K562 (cell line): Measurements from ENCODE around the gene ZNF672. TPM values are rescaled to one million over a fixed set of nuclear protein-coding genes. Genes with fewer than 3 reads are reported as not detected.
A peak's percentile ranks its signal among the peaks of the same experiment; 100 is the strongest.

ENCODE experiments used
- ADNP ChIP-seq: fragments of 200-800 bp; sonication (Bioruptor generic); IDR thresholded peaks from 2 replicates; pipeline ENCODE4 v1.6.1; 2016; ENCODE audit warnings: missing genetic modification characterization, missing compliant biosample characterization
- ATF4 ChIP-seq: fragments of 450-650 bp; formaldehyde crosslinking; IDR thresholded peaks from 2 replicates; pipeline ENCODE4 v1.4.0; 2022; ENCODE audit warnings: mild to moderate bottlenecking, moderate library complexity
- CREBBP ChIP-seq: IDR thresholded peaks from one replicate; pipeline ENCODE4 v1.6.1; 2012; ENCODE audit warnings: low read depth, mild to moderate bottlenecking, control low read depth, inconsistent platforms, low read length
- GABPA ChIP-seq: fragments of 200-800 bp; sonication (Bioruptor generic); conservative IDR thresholded peaks from 2 replicates; pipeline ENCODE4 v1.6.1; 2016; ENCODE audit warnings: low read depth, missing genetic modification characterization, missing compliant biosample characterization
- HEY1 ChIP-seq: fragments of 250-450 bp; sonication (Bioruptor Pico); IDR thresholded peaks from 2 replicates; pipeline ENCODE4 v1.5.0; 2020; ENCODE audit warnings: mild to moderate bottlenecking, moderate library complexity, borderline replicate concordance
- HOXB6 ChIP-seq: fragments of 250-450 bp; sonication (Bioruptor Pico); IDR thresholded peaks from 2 replicates; pipeline ENCODE4 v1.5.1; 2022; ENCODE audit warnings: mild to moderate bottlenecking, borderline replicate concordance
- JUND ChIP-seq, 2 experiments: IDR thresholded peaks; 2 replicates in 1 of 2; 3 replicates in 1 of 2; pipeline ENCODE4 v1.6.1; 2011; ENCODE audit warnings: borderline replicate concordance in 2 of 2, low read depth in 2 of 2, low read length in 2 of 2, improper control_type of control experiment in 1 of 2, missing biosample characterization in 1 of 2, missing genetic modification characterization in 1 of 2, missing genetic modification reagents in 1 of 2
- KAT8 ChIP-seq: fragments of 450-650 bp; IDR thresholded peaks from 2 replicates; pipeline ENCODE4 v1.6.1; 2016; ENCODE audit warnings: low read depth, mild to moderate bottlenecking
- MYBL2 ChIP-seq, 2 experiments: fragments of 450-650 bp in 1 of 2; sonication (generic) in 1 of 2; formaldehyde crosslinking in 1 of 2; IDR thresholded peaks; 2 replicates each; pipeline versions ENCODE4 v1.6.1 to v1.8.1; 2017 to 2022; ENCODE audit warnings: borderline replicate concordance in 1 of 2, inconsistent platforms in 1 of 2, low read depth in 1 of 2, mild to moderate bottlenecking in 1 of 2, missing genetic modification reagents in 1 of 2, moderate library complexity in 1 of 2
- NFIC ChIP-seq: fragments of 450-650 bp; IDR thresholded peaks from 2 replicates; pipeline ENCODE4 v1.6.1; 2017; ENCODE audit warnings: mild to moderate bottlenecking, inconsistent platforms
- RBBP5 ChIP-seq: fragments of 200-600 bp; sonication (generic); IDR thresholded peaks from 2 replicates; pipeline ENCODE4 v1.6.1; 2012; ENCODE audit warnings: borderline replicate concordance, mild to moderate bottlenecking, low read length, control low read depth, inconsistent platforms; ENCODE audit not compliant: insufficient read depth, poor library complexity, severe bottlenecking
- SMC3 ChIP-seq: conservative IDR thresholded peaks from 2 replicates; pipeline ENCODE4 v1.6.1; 2011; ENCODE audit warnings: low read depth, low read length, improper control_type of control experiment; ENCODE audit not compliant: insufficient read depth
- SNAPC5 ChIP-seq: fragments of 250-450 bp; sonication (Bioruptor Pico); IDR thresholded peaks from 2 replicates; pipeline ENCODE4 v1.8.0; 2021; ENCODE audit warnings: moderate library complexity, mild to moderate bottlenecking, inconsistent platforms
- ZNF589 ChIP-seq: fragments of 200-800 bp; sonication (Bioruptor generic); IDR thresholded peaks from 2 replicates; pipeline ENCODE4 v1.6.1; 2016; ENCODE audit warnings: low read depth, missing genetic modification characterization, missing compliant biosample characterization
- polyA plus RNA-seq, 8 experiments: library from polyadenylated mRNA; depleted of rRNA in 4 of 8; stranded (reverse) in 5 of 8; unstranded in 3 of 8; fragments of >200 nt; fragmentation: Nextera tagmentation in 2 of 8; fragmentation: Illumina TruSeq in 1 of 8; extraction: Ambion mirVana in 2 of 8; extraction: Trizol in 1 of 8; gene quantifications; 2 replicates each; pipeline versions ENCODE4 v1.2.1 to v1.2.3, GENCODE V29; 2011 to 2014; ENCODE audit warnings: inconsistent platforms in 1 of 8, missing spikeins in 1 of 8
- total RNA-seq, 7 experiments: library from RNA; depleted of rRNA in 6 of 7; stranded (reverse); fragments of >200 nt in 6 of 7; fragmentation: Illumina TruSeq in 2 of 7; extraction: Trizol in 2 of 7; gene quantifications; 2 replicates each; pipeline versions ENCODE4 v1.2.1 to v1.2.3, GENCODE V29; 2011 to 2021; ENCODE audit warnings: low replicate concordance in 1 of 7
- TF ChIP-seq, protein P1 (sequence below), 2 experiments: fragments of 450-650 bp; IDR thresholded peaks; 2 replicates each; pipeline ENCODE4 v1.6.1; 2016; ENCODE audit warnings: mild to moderate bottlenecking in 2 of 2, borderline replicate concordance in 1 of 2, low read depth in 1 of 2, moderate library complexity in 1 of 2

The ZNF672 gene
- total and polyA plus RNA-seq, 9 of the 15 experiments (the other 6 are each of a cell fraction or from before 2014, with no cell fraction given), result 1.9 to 57.9 (median 24.1) TPM

DNA sequence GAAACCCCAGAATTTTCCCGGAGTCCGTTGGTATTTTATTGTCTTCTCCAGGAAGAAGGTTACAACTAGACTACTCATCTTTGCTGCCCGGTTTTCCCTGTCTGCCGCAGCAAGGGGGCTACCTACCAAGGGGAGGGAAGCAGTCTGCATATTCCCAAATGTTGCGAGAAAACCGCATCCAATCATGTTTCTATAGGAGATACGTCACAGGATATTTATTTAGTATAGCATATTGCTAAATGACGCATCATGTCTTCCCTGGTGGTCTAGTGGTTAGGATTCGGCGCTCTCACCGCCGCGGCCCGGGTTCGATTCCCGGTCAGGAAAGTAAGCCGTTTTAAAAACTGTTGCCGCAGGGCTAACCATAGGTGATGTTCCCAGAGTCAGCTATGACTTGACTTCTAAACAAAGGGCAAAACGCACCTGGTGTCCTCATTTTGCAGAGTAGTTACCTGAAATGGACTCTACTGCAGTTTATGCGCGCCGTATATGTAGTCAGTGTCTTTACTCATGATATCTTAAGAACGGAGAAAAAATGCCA is 36.0 kb downstream of the ZNF672 start (continued):
- TF ChIP-seq MYBL2 (IDR thresholded peaks at IDR 0.05; ENCODE audit: low read depth) (no peak), MYBL2 (CRISPR knock-in tag; IDR thresholded peaks at IDR 0.05; ENCODE audit: borderline replicate concordance) (no peak), SNAPC5 (CRISPR knock-in tag) (no peak), ADNP (tag) (peak; percentile 84), HOXB6 (CRISPR knock-in tag) (no peak), KAT8 (no peak), RBBP5 (no peak), SMC3 (0 out of 2 replicates have a peak, but pooled peaks have one; percentile 11), HEY1 (0 out of 2 replicates have a peak, but pooled peaks have one; percentile 31), GABPA (tag) (no peak; the same call in none of the 2 replicates), JUND (IDR thresholded peaks at IDR 0.05; ENCODE audit: borderline replicate concordance, low read depth, low read length) (peak; percentile 84), JUND (tag; IDR thresholded peaks at IDR 0.05; ENCODE audit: borderline replicate concordance, low read depth, low read length) (no peak; the same call in 1 of the 3 replicates), ATF4 (CRISPR knock-in tag) (no peak), CREBBP (no peak), ZNF589 (CRISPR knock-in tag) (no peak; the same call in 1 of the 2 replicates), NFIC (peak; percentile 69; the same call in 1 of the 2 replicates)
- TF ChIP-seq, protein P1, sequence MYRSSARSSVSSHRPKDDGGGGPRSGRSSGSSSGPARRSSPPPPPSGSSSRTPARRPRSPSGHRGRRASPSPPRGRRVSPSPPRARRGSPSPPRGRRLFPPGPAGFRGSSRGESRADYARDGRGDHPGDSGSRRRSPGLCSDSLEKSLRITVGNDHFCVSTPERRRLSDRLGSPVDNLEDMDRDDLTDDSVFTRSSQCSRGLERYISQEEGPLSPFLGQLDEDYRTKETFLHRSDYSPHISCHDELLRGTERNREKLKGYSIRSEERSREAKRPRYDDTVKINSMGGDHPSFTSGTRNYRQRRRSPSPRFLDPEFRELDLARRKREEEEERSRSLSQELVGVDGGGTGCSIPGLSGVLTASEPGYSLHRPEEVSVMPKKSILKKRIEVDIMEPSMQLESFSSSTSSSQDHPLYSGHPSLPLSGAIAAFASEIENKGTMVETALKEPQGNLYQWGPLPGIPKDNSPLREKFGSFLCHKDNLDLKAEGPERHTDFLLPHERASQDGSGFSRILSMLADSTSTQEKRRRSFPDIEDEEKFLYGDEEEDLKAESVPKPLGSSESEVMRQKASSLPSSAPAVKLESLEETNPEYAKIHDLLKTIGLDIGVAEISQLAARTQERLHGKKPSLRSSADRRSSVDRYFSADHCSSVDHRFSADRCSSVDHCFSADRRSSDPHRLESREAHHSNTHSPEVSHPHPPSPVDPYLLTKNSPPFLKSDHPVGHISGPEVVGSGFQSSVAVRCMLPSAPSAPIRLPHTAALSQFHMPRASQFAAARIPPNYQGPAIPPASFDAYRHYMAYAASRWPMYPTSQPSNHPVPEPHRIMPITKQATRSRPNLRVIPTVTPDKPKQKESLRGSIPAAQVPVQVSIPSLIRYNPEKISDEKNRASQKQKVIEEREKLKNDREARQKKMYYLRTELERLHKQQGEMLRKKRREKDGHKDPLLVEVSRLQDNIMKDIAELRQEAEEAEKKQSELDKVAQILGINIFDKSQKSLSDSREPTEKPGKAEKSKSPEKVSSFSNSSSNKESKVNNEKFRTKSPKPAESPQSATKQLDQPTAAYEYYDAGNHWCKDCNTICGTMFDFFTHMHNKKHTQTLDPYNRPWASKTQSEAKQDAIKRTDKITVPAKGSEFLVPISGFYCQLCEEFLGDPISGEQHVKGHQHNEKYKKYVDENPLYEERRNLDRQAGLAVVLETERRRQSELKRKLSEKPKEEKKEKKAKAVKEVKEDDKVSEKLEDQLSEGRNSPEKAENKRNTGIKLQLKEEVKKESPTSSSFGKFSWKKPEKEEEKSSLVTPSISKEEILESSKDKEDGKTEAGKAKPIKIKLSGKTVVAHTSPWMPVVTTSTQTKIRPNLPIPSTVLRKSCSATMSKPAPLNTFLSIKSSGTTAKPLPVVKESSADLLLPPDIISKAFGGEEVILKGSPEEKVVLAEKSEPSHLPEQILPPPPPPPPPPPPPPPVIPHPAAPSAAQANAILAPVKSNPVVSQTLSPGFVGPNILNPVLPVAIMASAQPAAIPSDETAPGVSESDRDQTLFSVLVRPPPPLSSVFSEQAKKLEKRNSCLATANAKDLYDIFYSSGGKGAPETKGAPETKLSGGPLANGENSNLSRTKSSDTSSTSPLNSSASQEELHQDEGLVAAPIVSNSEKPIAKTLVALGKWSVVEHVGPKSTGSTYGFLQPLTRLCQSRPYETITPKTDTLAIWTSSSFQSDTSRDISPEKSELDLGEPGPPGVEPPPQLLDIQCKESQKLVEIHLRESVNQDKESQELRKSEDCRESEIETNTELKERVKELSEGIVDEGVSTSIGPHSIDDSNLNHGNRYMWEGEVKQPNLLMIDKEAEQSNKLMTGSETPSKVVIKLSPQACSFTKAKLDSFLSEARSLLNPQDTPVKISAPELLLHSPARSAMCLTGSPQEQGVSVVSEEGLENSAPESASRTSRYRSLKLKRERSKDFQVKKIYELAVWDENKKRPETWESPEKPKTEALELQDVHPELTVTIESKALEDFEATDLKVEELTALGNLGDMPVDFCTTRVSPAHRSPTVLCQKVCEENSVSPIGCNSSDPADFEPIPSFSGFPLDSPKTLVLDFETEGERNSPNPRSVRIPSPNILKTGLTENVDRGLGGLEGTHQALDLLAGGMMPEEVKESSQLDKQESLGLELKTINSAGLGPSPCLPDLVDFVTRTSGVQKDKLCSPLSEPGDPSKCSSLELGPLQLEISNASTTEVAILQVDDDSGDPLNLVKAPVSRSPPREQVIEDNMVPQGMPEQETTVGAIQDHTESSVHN (IDR thresholded peaks at IDR 0.05; ENCODE audit: borderline replicate concordance in 1 of 2, low read depth in 1 of 2), result peak in 1 of 2 experiments; percentile 23; a peak in 1 of 4 replicates
